ENCODE measurements around the gene SP3. TPM values are rescaled to one million over a fixed set of nuclear protein-coding genes. Genes with fewer than 3 reads are reported as not detected.

Gene SP3
- total RNA-seq, 1 donor from 2014 or later: 41.2 TPM

DNA sequence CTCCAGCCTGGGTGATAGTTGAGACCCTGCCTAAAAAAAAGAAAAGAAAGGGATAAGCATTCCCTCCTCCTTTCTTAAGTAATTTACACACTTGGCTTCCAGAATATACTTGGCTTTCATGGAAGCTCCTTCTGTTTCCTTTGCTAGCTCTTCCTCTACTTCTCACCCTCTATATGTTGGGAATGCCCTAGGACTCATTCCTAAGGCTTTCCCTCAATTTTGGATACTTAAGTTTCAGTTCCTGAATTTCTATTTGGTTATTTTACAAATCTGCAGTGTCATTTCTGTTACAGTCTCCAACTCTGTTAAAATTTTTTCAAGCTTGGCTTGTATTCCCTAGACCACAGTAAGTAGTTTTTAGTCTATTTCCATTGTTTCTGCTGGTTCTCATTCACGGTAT is 23.6 kb downstream of the SP3 start:
- TF ChIP-seq, protein P1, sequence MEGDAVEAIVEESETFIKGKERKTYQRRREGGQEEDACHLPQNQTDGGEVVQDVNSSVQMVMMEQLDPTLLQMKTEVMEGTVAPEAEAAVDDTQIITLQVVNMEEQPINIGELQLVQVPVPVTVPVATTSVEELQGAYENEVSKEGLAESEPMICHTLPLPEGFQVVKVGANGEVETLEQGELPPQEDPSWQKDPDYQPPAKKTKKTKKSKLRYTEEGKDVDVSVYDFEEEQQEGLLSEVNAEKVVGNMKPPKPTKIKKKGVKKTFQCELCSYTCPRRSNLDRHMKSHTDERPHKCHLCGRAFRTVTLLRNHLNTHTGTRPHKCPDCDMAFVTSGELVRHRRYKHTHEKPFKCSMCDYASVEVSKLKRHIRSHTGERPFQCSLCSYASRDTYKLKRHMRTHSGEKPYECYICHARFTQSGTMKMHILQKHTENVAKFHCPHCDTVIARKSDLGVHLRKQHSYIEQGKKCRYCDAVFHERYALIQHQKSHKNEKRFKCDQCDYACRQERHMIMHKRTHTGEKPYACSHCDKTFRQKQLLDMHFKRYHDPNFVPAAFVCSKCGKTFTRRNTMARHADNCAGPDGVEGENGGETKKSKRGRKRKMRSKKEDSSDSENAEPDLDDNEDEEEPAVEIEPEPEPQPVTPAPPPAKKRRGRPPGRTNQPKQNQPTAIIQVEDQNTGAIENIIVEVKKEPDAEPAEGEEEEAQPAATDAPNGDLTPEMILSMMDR (conservative IDR thresholded peaks at IDR 0.05; ENCODE audit: low read depth, low read length): no peak
- no peak overlapping the region for H3K4me3 ChIP-seq (ENCODE audit: low read depth, low read length)

DNA sequence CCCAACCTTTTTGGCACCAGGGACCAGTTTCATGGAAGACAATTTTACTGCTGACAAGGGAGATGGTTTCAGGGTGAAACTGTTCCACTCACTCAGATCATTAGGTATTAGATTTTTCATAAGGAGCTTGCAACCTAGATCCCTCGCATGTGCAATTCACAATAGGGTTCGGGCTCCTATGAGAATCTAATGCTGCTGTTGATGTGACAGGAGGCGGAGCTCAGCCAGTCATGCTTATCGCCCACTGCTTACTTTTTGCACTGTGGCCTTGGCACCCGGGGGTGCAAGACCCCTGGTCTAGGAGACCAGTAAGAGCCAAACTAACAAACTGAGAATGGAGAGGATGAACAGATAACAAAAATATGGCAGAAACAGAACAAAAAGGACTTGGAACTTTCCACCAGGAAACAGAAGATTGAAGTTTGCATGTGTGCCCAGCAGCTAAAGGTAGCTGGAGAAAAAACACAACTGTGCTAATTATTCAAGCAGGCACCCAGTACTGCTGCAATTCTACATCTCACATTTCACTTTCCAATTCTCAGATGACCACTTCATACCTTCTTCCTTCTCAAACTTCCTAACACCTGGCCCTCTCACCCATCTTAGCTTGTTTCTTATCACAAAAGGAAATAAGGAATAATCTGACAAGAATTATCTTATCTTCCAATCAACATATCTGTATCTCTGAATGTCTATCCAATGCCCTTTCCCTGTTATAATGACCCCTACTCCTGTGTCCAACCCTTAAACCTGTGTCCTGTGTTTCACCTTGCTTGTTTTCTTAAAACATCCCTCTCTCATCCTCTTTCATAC is 24.8 kb downstream of the SP3 start:
- no peak for DNase-seq (ENCODE audit: low read depth)
- no peak overlapping the region for H3K4me3 ChIP-seq (ENCODE audit: low read depth, low read length)
- TF ChIP-seq, protein P1 (conservative IDR thresholded peaks at IDR 0.05; ENCODE audit: low read depth, low read length): no peak

More for the DNA sequence above, 23.6 kb downstream of the SP3 start:
- no peak for DNase-seq (ENCODE audit: low read depth)

DNA sequence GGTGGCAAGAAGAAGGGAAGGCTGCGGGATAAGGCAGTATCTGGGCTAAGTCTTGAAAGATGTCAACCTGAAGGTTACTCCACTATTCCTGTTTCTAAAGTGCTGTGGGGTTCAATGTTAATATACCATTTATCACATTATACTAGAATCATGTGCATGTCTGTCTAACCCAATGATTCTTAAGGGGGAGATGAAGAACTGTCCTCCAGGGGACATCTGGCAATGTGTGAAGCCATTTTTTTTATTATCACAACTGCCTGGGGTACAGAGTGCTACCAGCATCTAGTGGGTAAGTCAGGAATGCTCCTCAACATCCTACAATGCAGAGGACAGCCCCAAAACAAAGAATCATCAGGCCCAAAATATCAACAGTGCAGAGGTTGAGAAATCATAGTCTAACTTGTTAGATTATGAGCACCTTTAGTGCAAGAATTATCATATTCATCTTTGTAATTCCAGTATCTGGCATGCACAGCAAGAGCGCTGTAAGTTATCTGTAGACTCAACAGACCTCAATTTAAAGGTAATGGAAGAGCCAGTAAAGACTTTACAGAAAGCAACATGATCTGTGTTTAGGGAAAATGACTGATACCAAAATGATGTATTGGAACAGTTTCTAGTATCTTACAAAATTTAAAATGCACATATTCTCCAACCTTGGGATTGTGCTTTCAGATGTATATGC is 26.3 kb downstream of the SP3 start:
- TF ChIP-seq, protein P1 (conservative IDR thresholded peaks at IDR 0.05; ENCODE audit: low read depth, low read length): no peak
- no peak overlapping the region for H3K4me3 ChIP-seq (ENCODE audit: low read depth, low read length)
- DNase-seq (ENCODE audit: low read depth): no peak

DNA sequence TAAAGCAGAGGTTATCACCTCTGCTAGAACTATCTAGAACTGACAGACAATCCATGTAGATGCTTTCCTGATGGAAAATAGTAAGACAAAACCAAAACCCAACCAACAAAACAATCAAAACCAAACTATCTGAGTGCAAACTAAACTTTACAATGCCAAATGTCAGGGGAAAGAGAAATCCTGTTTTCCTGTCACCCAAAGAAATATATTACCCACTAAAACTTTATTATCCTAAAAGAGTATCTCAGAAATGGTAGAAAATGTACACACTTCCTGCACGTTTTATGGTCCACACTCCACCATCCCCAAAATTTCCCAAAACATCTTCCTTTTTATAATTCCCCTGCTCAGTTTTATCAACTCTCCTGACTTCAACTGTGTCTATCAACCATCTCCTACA is 29.9 kb downstream of the SP3 start:
- TF ChIP-seq, protein P1 (conservative IDR thresholded peaks at IDR 0.05; ENCODE audit: low read depth, low read length): no peak
- no peak for DNase-seq (ENCODE audit: low read depth)
- no peak overlapping the region for H3K4me3 ChIP-seq (ENCODE audit: low read depth, low read length)

DNA sequence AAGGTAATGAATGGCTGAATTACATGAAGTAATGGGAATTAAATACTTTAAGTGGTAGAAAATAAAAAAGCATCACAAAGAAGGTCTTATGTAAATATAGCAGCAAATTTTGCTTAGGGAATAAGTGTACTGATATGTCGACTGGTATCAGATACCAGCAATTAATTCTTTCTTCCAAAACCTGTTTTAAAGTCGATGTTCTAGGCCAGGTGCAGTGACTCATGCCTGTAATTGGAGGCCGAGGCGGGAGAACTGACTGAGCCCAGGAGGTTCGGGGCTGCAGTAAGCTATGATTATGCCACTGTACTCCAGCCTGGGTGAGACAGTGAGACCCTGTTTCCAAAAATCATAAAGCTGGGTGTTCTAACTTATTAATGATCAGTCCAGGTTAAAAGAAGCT is 30.3 kb downstream of the SP3 start:
- DNase-seq (ENCODE audit: low read depth): no peak
- TF ChIP-seq, protein P1 (conservative IDR thresholded peaks at IDR 0.05; ENCODE audit: low read depth, low read length): no peak
- H3K4me3 ChIP-seq (ENCODE audit: low read depth, low read length): no peak overlapping the region

DNA sequence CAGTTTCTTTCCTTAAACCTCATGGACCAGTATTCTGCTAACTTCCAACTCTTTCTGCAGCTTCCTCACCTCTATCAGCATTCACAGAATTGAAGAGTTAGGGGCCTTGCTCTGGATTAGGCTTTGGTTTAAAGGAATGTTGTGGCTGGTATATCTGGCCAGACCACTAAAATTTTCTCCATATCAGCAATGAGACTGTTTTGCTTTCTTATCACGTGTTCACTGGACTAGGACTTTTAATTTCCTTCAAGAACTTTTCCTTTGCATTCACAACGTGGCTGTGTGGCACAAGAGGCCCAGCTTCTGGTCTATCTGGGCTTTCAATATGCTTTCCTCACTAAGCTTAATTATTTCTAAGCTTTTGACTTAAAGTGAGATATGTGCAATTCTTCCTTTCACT is 33.4 kb downstream of the SP3 start:
- no peak for DNase-seq (ENCODE audit: low read depth)
- TF ChIP-seq, protein P1 (conservative IDR thresholded peaks at IDR 0.05; ENCODE audit: low read depth, low read length): no peak
- no peak overlapping the region for H3K4me3 ChIP-seq (ENCODE audit: low read depth, low read length)

Data from epithelial cell of proximal tubule (primary cell).